GM06990 (cell line): ENCODE data around the gene ATP6AP1.

Experiments
- DNase-seq: peaks from one replicate; pipeline ENCODE4 v3.0.0-alpha.2; 2011; ENCODE audit not compliant: insufficient read length; ENCODE audit errors: extremely low read depth
- H3K27me3 ChIP-seq: replicated peaks from 2 replicates; pipeline ENCODE4 v1.6.0; 2011; ENCODE audit warnings: low read length; ENCODE audit not compliant: control insufficient read depth, insufficient read depth
- H3K36me3 ChIP-seq: 2 replicates; pipeline ENCODE4 v1.5.1; 2011; ENCODE audit warnings: low read length; ENCODE audit not compliant: control insufficient read depth, insufficient read depth
- H3K4me3 ChIP-seq: replicated peaks from 2 replicates; pipeline ENCODE4 v1.5.1; 2011; ENCODE audit warnings: low read depth, mild to moderate bottlenecking, control low read depth, low read length
- CTCF ChIP-seq: IDR thresholded peaks from 2 replicates; pipeline ENCODE4 v1.5.1; 2011; ENCODE audit warnings: low read length, control low read depth, mild to moderate bottlenecking, inconsistent platforms; ENCODE audit not compliant: insufficient read depth, poor library complexity, severe bottlenecking

Gene ATP6AP1

GRCh38 chrX:154404625-154405192, 23.8 kb upstream of the ATP6AP1 start:
- peaks cover 4% of the 10 kb centered on the region for H3K36me3 ChIP-seq
- DNase-seq = no peak
- no peak overlapping the region for H3K4me3 ChIP-seq
- no peaks in the 10 kb centered on the region for H3K27me3 ChIP-seq
- TF ChIP-seq CTCF = no peak

- no peak for TF ChIP-seq CTCF
- no peak for DNase-seq
- Histone ChIP-seq H3K4me3 (peak overlapping the region; percentile 47), H3K36me3 (no peaks in the 10 kb centered on the region), H3K27me3 (no peaks in the 10 kb centered on the region)
Observed at GRCh38 chrX:154408659-154409221, 19.7 kb upstream of the ATP6AP1 start.

GRCh38 chrX:154409222-154409871, 19.1 kb upstream of the ATP6AP1 start, which contains the start of gene DNASE1L1:
Gene DNASE1L1, minus strand, starts transcription at chrX:154409254. Its CDS starts 3,686 bp downstream, at chrX:154405568.
- Histone ChIP-seq H3K4me3 (peak within 1 kb of the TSS; percentile 47), H3K27me3 (no peaks in the 10 kb centered on the region), H3K36me3 (no peaks in the 10 kb centered on the region; the same call in 1 of the 2 replicates)
- TF ChIP-seq CTCF = no peak
- DNase-seq = peak; percentile 76

- DNase-seq = peak; percentile 60
- Histone ChIP-seq H3K27me3 (no peaks in the 10 kb centered on the region), H3K36me3 (no peaks in the 10 kb centered on the region; the same call in 1 of the 2 replicates), H3K4me3 (peak overlapping the region; percentile 75)
- no peak for TF ChIP-seq CTCF
Observed at GRCh38 chrX:154411981-154412340, 16.5 kb upstream of the ATP6AP1 start.

GRCh38 chrX:154412468-154412867, 16.0 kb upstream of the ATP6AP1 start:
- no peaks in the 10 kb centered on the region for H3K27me3 ChIP-seq
- TF ChIP-seq CTCF = no peak
- no peaks in the 10 kb centered on the region; the same call in 1 of the 2 replicates for H3K36me3 ChIP-seq
- DNase-seq = no peak
- H3K4me3 ChIP-seq = peak overlapping the region; percentile 75
